Measurements from ENCODE around the gene ETFBKMT. TPM values are rescaled to one million over a fixed set of nuclear protein-coding genes. Genes with fewer than 3 reads are reported as not detected.

The ETFBKMT gene
- total RNA-seq, 1 donor from 2014 or later, result 0.63 TPM

GRCh38 chr12:31627456-31628054 lies 31.9 kb upstream of the ETFBKMT start:
- DNase-seq (ENCODE audit: low read depth), result no peak
- H3K4me3 ChIP-seq (ENCODE audit: low read depth, low read length), result no peak overlapping the region
- TF ChIP-seq, protein P1, sequence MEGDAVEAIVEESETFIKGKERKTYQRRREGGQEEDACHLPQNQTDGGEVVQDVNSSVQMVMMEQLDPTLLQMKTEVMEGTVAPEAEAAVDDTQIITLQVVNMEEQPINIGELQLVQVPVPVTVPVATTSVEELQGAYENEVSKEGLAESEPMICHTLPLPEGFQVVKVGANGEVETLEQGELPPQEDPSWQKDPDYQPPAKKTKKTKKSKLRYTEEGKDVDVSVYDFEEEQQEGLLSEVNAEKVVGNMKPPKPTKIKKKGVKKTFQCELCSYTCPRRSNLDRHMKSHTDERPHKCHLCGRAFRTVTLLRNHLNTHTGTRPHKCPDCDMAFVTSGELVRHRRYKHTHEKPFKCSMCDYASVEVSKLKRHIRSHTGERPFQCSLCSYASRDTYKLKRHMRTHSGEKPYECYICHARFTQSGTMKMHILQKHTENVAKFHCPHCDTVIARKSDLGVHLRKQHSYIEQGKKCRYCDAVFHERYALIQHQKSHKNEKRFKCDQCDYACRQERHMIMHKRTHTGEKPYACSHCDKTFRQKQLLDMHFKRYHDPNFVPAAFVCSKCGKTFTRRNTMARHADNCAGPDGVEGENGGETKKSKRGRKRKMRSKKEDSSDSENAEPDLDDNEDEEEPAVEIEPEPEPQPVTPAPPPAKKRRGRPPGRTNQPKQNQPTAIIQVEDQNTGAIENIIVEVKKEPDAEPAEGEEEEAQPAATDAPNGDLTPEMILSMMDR (conservative IDR thresholded peaks at IDR 0.05; ENCODE audit: low read depth, low read length), result no peak

- H3K4me3 ChIP-seq (ENCODE audit: low read depth, low read length), result no peak overlapping the region
- DNase-seq (ENCODE audit: low read depth), result no peak
- TF ChIP-seq, protein P1 (conservative IDR thresholded peaks at IDR 0.05; ENCODE audit: low read depth, low read length), result no peak
These were observed 29.4 kb upstream of the ETFBKMT start for GRCh38 chr12:31629756-31630732.

- H3K4me3 ChIP-seq (ENCODE audit: low read depth, low read length), result no peak overlapping the region
- no peak for DNase-seq (ENCODE audit: low read depth)
- TF ChIP-seq, protein P1 (conservative IDR thresholded peaks at IDR 0.05; ENCODE audit: low read depth, low read length), result no peak
These were observed 28.3 kb upstream of the ETFBKMT start for GRCh38 chr12:31631023-31631724.

GRCh38 chr12:31631809-31632208 lies 27.7 kb upstream of the ETFBKMT start:
- DNase-seq (ENCODE audit: low read depth), result no peak
- TF ChIP-seq, protein P1 (conservative IDR thresholded peaks at IDR 0.05; ENCODE audit: low read depth, low read length), result no peak
- H3K4me3 ChIP-seq (ENCODE audit: low read depth, low read length), result no peak overlapping the region

- DNase-seq (ENCODE audit: low read depth), result no peak
These were observed 26.0 kb upstream of the ETFBKMT start for GRCh38 chr12:31633464-31633863.

GRCh38 chr12:31634620-31635019 lies 24.9 kb upstream of the ETFBKMT start:
- DNase-seq (ENCODE audit: low read depth), result no peak
- no peak overlapping the region for H3K4me3 ChIP-seq (ENCODE audit: low read depth, low read length)
- TF ChIP-seq, protein P1 (conservative IDR thresholded peaks at IDR 0.05; ENCODE audit: low read depth, low read length), result no peak

More at GRCh38 chr12:31633464-31633863, 26.0 kb upstream of the ETFBKMT start:
- TF ChIP-seq, protein P1 (conservative IDR thresholded peaks at IDR 0.05; ENCODE audit: low read depth, low read length), result no peak
- no peak overlapping the region for H3K4me3 ChIP-seq (ENCODE audit: low read depth, low read length)
